Activated CD8-positive, alpha-beta memory T cell treated with anti-CD3 and anti-CD28 coated beads for 48 hours (primary cell): ENCODE data around the gene KCNAB2.
A peak's percentile ranks its signal among the peaks of the same experiment; 100 is the strongest.

Source experiments
- DNase-seq, 3 experiments: peaks; one replicate each; pipeline ENCODE4 v3.0.0-alpha.2; 2020; ENCODE audit warnings: low read depth in 2 of 3, low spot score in 2 of 3

KCNAB2 gene

GRCh38 chr1:6144175-6144574 lies 98.5 kb downstream of the KCNAB2 start:
- no peak for DNase-seq

GRCh38 chr1:6144647-6145395 lies 99.1 kb downstream of the KCNAB2 start:
- no peak for DNase-seq

- DNase-seq = no peak
Observed at GRCh38 chr1:6145396-6145750, 99.7 kb downstream of the KCNAB2 start.

GRCh38 chr1:6145864-6146410 lies 100.2 kb downstream of the KCNAB2 start:
- DNase-seq = no peak

GRCh38 chr1:6148497-6149241 lies 103.0 kb downstream of the KCNAB2 start:
- DNase-seq = peak; percentile 24 to 49 (median 46)

GRCh38 chr1:6149597-6149996 lies 103.9 kb downstream of the KCNAB2 start:
- no peak for DNase-seq

- no peak for DNase-seq
Observed at GRCh38 chr1:6150006-6150938, 104.6 kb downstream of the KCNAB2 start.
